ENCODE measurements around the gene TKFC. TPM values are rescaled to one million over a fixed set of nuclear protein-coding genes. Genes with fewer than 3 reads are reported as not detected.
A peak's percentile ranks its signal among the peaks of the same experiment; 100 is the strongest.

TKFC gene
- total and polyA plus RNA-seq, 2 experiments from 2014 or later: 58.1 to 84.3 TPM

DNA sequence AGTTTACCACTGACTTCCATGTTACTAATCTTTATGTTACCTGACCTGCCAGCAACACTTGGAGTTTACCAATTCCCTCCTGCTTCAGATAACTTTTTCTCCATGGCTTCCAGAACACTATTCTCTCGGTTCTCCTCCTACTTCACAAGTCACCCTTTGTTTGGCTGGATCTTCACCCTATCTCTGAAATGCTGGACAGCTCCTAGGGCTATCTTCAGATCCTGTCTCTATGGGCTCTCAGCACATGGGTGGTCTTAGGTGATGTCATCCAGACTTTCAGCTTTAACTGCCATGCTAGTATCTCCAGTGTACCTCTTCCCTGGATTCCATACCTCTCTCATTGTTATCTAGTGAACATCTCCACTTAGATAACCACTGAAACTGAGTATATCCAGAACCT is 25.7 kb upstream of the TKFC start:
- Histone ChIP-seq H3K36me3 (peaks cover 79% of the 10 kb centered on the region), H3K4me3 (no peak overlapping the region), H3K27ac (no peak overlapping the region), H3K4me1 (ENCODE audit: low read depth) (no peaks in the 10 kb centered on the region), H3K27me3 (no peaks in the 10 kb centered on the region), H3K9me3 (ENCODE audit: low read depth) (no peaks in the 10 kb centered on the region)
- TF ChIP-seq, protein P1, sequence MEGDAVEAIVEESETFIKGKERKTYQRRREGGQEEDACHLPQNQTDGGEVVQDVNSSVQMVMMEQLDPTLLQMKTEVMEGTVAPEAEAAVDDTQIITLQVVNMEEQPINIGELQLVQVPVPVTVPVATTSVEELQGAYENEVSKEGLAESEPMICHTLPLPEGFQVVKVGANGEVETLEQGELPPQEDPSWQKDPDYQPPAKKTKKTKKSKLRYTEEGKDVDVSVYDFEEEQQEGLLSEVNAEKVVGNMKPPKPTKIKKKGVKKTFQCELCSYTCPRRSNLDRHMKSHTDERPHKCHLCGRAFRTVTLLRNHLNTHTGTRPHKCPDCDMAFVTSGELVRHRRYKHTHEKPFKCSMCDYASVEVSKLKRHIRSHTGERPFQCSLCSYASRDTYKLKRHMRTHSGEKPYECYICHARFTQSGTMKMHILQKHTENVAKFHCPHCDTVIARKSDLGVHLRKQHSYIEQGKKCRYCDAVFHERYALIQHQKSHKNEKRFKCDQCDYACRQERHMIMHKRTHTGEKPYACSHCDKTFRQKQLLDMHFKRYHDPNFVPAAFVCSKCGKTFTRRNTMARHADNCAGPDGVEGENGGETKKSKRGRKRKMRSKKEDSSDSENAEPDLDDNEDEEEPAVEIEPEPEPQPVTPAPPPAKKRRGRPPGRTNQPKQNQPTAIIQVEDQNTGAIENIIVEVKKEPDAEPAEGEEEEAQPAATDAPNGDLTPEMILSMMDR (IDR thresholded peaks at IDR 0.05; ENCODE audit: low read depth, low read length): no peak
- DNase-seq (ENCODE audit: low read depth in 1 of 2, low spot score in 1 of 2): no peak

DNA sequence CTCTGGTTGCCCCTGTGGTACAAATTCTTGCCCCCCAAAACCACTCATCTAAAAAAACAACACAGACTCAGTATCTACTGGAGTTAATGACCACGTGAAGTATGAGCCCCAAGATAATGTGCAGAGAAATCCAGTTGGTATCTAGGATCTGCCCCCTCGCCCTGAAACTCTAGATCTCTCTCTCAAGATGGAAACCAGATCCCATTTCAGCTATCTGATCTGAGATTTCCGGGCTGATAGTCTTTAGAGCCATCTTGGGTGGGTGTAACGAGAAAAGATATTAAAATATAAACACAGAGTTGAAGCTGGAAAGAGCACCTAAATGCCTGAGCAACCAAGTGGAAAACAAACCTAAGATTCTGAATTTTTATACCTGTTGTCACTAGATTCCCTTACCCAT is 23.9 kb upstream of the TKFC start:
- Histone ChIP-seq H3K9me3 (ENCODE audit: low read depth) (no peaks in the 10 kb centered on the region), H3K4me1 (ENCODE audit: low read depth) (no peaks in the 10 kb centered on the region), H3K36me3 (peaks cover 84% of the 10 kb centered on the region), H3K4me3 (no peak overlapping the region), H3K27ac (no peak overlapping the region), H3K27me3 (no peaks in the 10 kb centered on the region)
- TF ChIP-seq, protein P1 (IDR thresholded peaks at IDR 0.05; ENCODE audit: low read depth, low read length): no peak
- DNase-seq (ENCODE audit: low read depth in 1 of 2, low spot score in 1 of 2): no peak

DNA sequence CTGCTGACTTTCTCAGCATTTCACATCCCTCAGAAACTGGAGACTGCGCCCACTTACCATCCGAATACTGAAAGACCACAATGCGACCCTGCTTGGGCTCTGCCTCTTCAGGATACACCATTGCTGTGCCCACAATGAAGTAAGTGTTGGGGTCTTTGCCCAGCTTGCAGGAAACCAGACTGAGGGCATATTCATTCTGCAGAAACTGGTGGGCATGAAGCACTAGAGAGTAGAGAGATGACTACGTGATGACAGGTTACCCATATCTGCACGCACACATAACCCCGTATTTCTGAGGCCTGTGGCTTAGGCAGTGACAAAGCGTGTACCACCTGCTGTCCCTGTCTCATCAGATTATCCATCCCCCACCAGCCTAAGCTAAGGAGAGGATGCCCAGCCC is 23.3 kb upstream of the TKFC start:
- DNase-seq (ENCODE audit: low read depth in 1 of 2, low spot score in 1 of 2): no peak
- no peaks in the 10 kb centered on the region for H3K27me3 ChIP-seq
- no peak overlapping the region for H3K4me3 ChIP-seq
- no peaks in the 10 kb centered on the region for H3K4me1 ChIP-seq (ENCODE audit: low read depth)
- H3K27ac ChIP-seq: no peak overlapping the region
- H3K36me3 ChIP-seq: peaks cover 89% of the 10 kb centered on the region
- no peaks in the 10 kb centered on the region for H3K9me3 ChIP-seq (ENCODE audit: low read depth)
- TF ChIP-seq, protein P1 (IDR thresholded peaks at IDR 0.05; ENCODE audit: low read depth, low read length): no peak

DNA sequence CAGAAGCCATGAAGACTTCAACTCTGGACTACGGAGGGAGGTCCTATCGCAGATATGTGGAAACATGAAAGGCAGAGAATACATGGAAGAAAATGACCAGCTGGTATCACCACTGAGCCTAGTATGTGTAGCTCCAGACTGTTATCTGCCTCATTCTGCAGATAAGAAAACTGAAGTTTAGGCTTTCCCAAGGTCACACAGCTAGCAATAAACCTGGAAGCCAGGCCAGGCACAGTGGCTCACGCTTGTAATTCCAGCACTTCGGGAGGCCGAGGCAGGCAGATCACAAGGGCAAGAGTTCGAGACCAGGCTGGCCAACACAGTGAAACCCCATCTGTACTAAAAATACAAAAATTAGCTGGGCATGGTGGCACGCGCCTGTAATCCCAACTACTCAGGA is 22.3 kb upstream of the TKFC start:
- Histone ChIP-seq H3K9me3 (ENCODE audit: low read depth) (no peaks in the 10 kb centered on the region), H3K27ac (peak overlapping the region; percentile 17), H3K4me1 (ENCODE audit: low read depth) (no peaks in the 10 kb centered on the region), H3K27me3 (no peaks in the 10 kb centered on the region), H3K4me3 (no peak overlapping the region), H3K36me3 (peaks cover 89% of the 10 kb centered on the region)
- TF ChIP-seq, protein P1 (IDR thresholded peaks at IDR 0.05; ENCODE audit: low read depth, low read length): no peak
- no peak for DNase-seq (ENCODE audit: low read depth in 1 of 2, low spot score in 1 of 2)

DNA sequence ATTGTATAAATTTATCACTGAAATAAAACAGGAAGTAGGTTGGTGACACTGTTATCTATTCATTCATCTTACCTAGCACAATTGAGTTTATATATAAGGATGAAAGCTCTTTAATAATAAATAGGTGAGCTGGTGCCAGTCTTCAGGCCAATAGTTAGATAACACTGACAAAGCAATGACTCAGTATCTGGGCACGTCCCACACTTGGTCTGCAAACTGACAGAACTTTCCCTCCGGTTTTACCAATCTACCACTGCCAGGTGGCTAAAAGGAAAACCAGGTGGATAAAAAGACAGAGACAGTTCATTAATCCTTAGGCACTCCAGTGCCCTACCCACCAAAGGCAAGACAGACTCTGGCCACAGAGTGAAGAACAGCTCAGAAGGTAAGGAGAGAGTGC is 17.8 kb upstream of the TKFC start:
- Histone ChIP-seq H3K4me1 (ENCODE audit: low read depth) (no peaks in the 10 kb centered on the region), H3K36me3 (peaks cover 81% of the 10 kb centered on the region), H3K9me3 (ENCODE audit: low read depth) (no peaks in the 10 kb centered on the region), H3K4me3 (no peak overlapping the region), H3K27me3 (no peaks in the 10 kb centered on the region), H3K27ac (no peak overlapping the region)
- TF ChIP-seq, protein P1 (IDR thresholded peaks at IDR 0.05; ENCODE audit: low read depth, low read length): no peak
- DNase-seq (ENCODE audit: low read depth in 1 of 2, low spot score in 1 of 2): no peak

All from cardiac muscle cell (in vitro differentiated cells and primary cell).